Transverse colon (tissue), 4 donors: ENCODE results near the gene KCNT2.

Source experiments
- EP300 ChIP-seq: sonication (generic); formaldehyde crosslinking; IDR thresholded peaks from one replicate; pipeline ENCODE4 v1.6.1; 2017; ENCODE audit warnings: antibody characterized with exemption, low read depth
- POLR2A ChIP-seq: fragments of 450-650 bp; IDR thresholded peaks from one replicate; pipeline ENCODE4 v1.6.1; 2016; ENCODE audit warnings: antibody characterized with exemption, mild to moderate bottlenecking, moderate library complexity
- POLR2AphosphoS5 ChIP-seq, 3 donors: sonication (generic); formaldehyde crosslinking; IDR thresholded peaks; one replicate each; pipeline ENCODE4 v1.6.1; 2016; ENCODE audit warnings: antibody characterized with exemption in 3 of 3
- TF ChIP-seq, protein P1 (sequence below), 5 experiments: fragments of 200-600 bp in 3 of 5; fragments of 450-650 bp in 2 of 5; sonication (generic) in 3 of 5; IDR thresholded peaks; 1 replicate in 2 of 5; 2 replicates in 3 of 5; pipeline ENCODE4 v1.5.1; 2016 to 2017; ENCODE audit warnings: antibody characterized with exemption in 5 of 5, inconsistent platforms in 3 of 5, mild to moderate bottlenecking in 2 of 5, moderate library complexity in 1 of 5

GRCh38 chr1:196513821-196514220, 94.4 kb downstream of the KCNT2 start:
- TF ChIP-seq EP300: no peak
- TF ChIP-seq, protein P1, sequence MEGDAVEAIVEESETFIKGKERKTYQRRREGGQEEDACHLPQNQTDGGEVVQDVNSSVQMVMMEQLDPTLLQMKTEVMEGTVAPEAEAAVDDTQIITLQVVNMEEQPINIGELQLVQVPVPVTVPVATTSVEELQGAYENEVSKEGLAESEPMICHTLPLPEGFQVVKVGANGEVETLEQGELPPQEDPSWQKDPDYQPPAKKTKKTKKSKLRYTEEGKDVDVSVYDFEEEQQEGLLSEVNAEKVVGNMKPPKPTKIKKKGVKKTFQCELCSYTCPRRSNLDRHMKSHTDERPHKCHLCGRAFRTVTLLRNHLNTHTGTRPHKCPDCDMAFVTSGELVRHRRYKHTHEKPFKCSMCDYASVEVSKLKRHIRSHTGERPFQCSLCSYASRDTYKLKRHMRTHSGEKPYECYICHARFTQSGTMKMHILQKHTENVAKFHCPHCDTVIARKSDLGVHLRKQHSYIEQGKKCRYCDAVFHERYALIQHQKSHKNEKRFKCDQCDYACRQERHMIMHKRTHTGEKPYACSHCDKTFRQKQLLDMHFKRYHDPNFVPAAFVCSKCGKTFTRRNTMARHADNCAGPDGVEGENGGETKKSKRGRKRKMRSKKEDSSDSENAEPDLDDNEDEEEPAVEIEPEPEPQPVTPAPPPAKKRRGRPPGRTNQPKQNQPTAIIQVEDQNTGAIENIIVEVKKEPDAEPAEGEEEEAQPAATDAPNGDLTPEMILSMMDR (IDR thresholded peaks at IDR 0.05): no peak
- TF ChIP-seq POLR2A: no peak
- TF ChIP-seq POLR2AphosphoS5 (IDR thresholded peaks at IDR 0.05): no peak
